MM.1S (cell line): Measurements from ENCODE around the gene TOPAZ1.

Source experiments
- DNase-seq: peaks from one replicate; pipeline ENCODE4 v3.0.0-alpha.2; 2015
- H2AFZ ChIP-seq: fragments of 300-600 bp; sonication (generic); 2 replicates; pipeline ENCODE4 v1.6.0; 2016; ENCODE audit warnings: antibody characterized with exemption, low read length
- H3F3A ChIP-seq: fragments of 300-600 bp; sonication (generic); 2 replicates; pipeline ENCODE4 v1.6.1; 2016; ENCODE audit warnings: mild to moderate bottlenecking, antibody characterized with exemption, low read length, moderate library complexity, mixed read lengths; ENCODE audit not compliant: insufficient read depth
- H3K27ac ChIP-seq: fragments of 300-600 bp; sonication (generic); 2 replicates; pipeline ENCODE4 v1.5.1; 2016; ENCODE audit warnings: mild to moderate bottlenecking, low read length
- H3K27me3 ChIP-seq: fragments of 300-600 bp; sonication (generic); replicated peaks from 2 replicates; pipeline ENCODE4 v1.6.0; 2016; ENCODE audit warnings: low read length; ENCODE audit not compliant: insufficient read depth
- H3K36me3 ChIP-seq: fragments of 300-600 bp; sonication (generic); replicated peaks from 2 replicates; pipeline ENCODE4 v1.6.1; 2016; ENCODE audit warnings: mild to moderate bottlenecking, low read length, mixed read lengths; ENCODE audit not compliant: insufficient read depth
- H3K4me1 ChIP-seq: fragments of 300-600 bp; sonication (generic); 2 replicates; pipeline ENCODE4 v1.6.1; 2016; ENCODE audit warnings: low read length, mixed read lengths
- H3K4me2 ChIP-seq: fragments of 300-600 bp; sonication (generic); 2 replicates; pipeline ENCODE4 v1.6.0; 2016; ENCODE audit warnings: low read depth, low read length
- H3K4me3 ChIP-seq: fragments of 300-600 bp; sonication (generic); 2 replicates; pipeline ENCODE4 v1.5.1; 2016; ENCODE audit warnings: low read length, mixed read lengths
- H3K79me2 ChIP-seq: fragments of 300-600 bp; sonication (generic); 2 replicates; pipeline ENCODE4 v1.6.1; 2016; ENCODE audit warnings: mixed run types, low read length, mixed read lengths
- H3K9ac ChIP-seq: fragments of 300-600 bp; sonication (generic); 2 replicates; pipeline ENCODE4 v1.6.1; 2016; ENCODE audit warnings: low read length, mixed read lengths
- H3K9me2 ChIP-seq: fragments of 300-600 bp; sonication (generic); replicated peaks from 2 replicates; pipeline ENCODE4 v1.6.1; 2016; ENCODE audit warnings: mild to moderate bottlenecking, low read length, mixed read lengths; ENCODE audit not compliant: insufficient read depth
- H3K9me3 ChIP-seq: fragments of 300-600 bp; sonication (generic); replicated peaks from 2 replicates; pipeline ENCODE4 v1.6.1; 2016; ENCODE audit warnings: mild to moderate bottlenecking, low read length, mixed read lengths; ENCODE audit not compliant: insufficient read depth
- H4K20me1 ChIP-seq: fragments of 300-600 bp; sonication (generic); 2 replicates; pipeline ENCODE4 v1.6.1; 2016; ENCODE audit warnings: mild to moderate bottlenecking, low read length, moderate library complexity, mixed read lengths; ENCODE audit not compliant: insufficient read depth
- CTCF ChIP-seq: fragments of 300-600 bp; sonication (generic); IDR thresholded peaks from 2 replicates; pipeline ENCODE4 v1.5.1; 2016; ENCODE audit warnings: antibody characterized with exemption, low read length, mixed read lengths
- EZH2 ChIP-seq: fragments of 300-600 bp; sonication (generic); optimal IDR thresholded peaks from 2 replicates; pipeline ENCODE3; 2017; ENCODE audit warnings: low read depth, mild to moderate bottlenecking, antibody characterized with exemption, low read length, mixed read lengths
- EZH2phosphoT487 ChIP-seq: fragments of 300-600 bp; sonication (generic); IDR thresholded peaks from 2 replicates; pipeline ENCODE4 v1.6.1; 2018; ENCODE audit warnings: antibody characterized with exemption, low read length

TOPAZ1 gene

DNA sequence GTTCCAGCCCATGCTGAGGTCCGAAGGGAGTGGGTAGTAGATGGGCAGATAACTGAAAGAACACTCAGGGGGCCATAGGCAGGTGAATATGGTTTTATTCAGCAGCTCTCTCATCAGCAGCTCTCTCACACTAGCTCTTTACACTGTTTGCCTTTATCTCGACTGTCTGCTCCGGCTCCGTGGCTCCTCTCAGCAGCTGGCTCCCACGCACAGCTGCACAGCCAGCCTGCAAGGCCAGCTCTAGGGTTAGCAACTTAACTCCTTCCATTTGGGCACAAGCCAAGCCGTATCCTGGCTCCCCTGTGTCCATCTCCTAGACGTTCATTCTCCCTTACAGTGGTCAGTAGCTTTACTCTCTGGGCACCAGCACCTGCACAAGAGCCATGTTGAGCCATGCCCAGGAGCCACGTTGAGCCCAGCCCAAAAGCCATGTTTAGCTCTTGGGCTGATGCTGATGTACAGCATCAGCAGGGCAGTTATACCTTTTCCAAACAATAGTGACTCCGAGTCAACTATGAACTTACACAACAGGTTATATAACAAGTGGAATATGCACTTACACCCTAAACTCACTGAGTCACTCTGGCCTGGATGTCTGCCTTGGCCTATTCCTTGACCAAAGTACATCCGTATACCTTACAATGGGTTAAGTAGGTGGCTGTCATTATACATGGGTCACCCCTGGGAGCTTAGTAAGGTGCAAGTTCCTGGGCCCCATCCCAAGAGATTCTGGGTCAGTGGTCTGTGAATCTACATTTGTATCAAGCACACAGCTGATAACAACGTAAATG, 34.6 kb upstream of the TOPAZ1 start:
- peaks cover 16% of the 10 kb centered on the region for H3K4me1 ChIP-seq
- TF ChIP-seq CTCF (no peak), EZH2 (no peak), EZH2phosphoT487 (no peak)
- no peak overlapping the region for H2AFZ ChIP-seq
- H3K36me3 ChIP-seq: no peaks in the 10 kb centered on the region
- H4K20me1 ChIP-seq: no peaks in the 10 kb centered on the region
- peaks cover 7% of the 10 kb centered on the region; the same call in 1 of the 2 replicates for H3F3A ChIP-seq
- no peak for DNase-seq
- no peaks in the 10 kb centered on the region for H3K9me3 ChIP-seq
- no peak overlapping the region for H3K27ac ChIP-seq
- no peak overlapping the region for H3K4me2 ChIP-seq
- no peak overlapping the region for H3K9ac ChIP-seq
- H3K4me3 ChIP-seq: no peak overlapping the region
- H3K27me3 ChIP-seq: no peaks in the 10 kb centered on the region
- H3K9me2 ChIP-seq: no peaks in the 10 kb centered on the region
- no peaks in the 10 kb centered on the region for H3K79me2 ChIP-seq

DNA sequence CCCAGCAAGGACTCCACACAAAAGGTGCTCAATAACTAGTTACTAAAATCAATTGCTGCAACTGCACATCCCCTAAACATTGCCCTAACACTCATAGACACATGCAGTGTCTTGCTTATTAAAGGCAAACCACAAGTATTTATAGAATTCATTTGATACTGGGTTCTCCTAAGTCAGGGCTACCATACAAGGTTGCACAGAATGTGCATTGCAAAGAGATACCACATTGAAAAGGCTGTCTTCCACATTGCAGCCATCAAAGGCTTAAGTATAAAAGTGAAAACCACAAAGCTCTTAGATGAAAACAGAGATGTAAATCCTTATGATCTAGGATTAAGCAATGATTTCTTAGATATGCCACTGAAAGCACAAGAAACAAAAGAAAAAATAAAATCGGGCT, 33.6 kb upstream of the TOPAZ1 start:
- TF ChIP-seq EZH2 (no peak), EZH2phosphoT487 (no peak)
- Histone ChIP-seq H3K9me2 (no peaks in the 10 kb centered on the region), H3K27me3 (no peaks in the 10 kb centered on the region)

GRCh38 chr3:44208568-44208967, 33.1 kb upstream of the TOPAZ1 start:
- H2AFZ ChIP-seq: no peak overlapping the region
- no peaks in the 10 kb centered on the region for H3K27me3 ChIP-seq
- no peaks in the 10 kb centered on the region for H4K20me1 ChIP-seq
- no peak for TF ChIP-seq EZH2
- TF ChIP-seq EZH2phosphoT487: no peak
- TF ChIP-seq CTCF: no peak
- H3K4me1 ChIP-seq: peaks cover 16% of the 10 kb centered on the region
- no peaks in the 10 kb centered on the region for H3K9me2 ChIP-seq
- no peaks in the 10 kb centered on the region for H3K36me3 ChIP-seq
- no peak overlapping the region for H3K27ac ChIP-seq
- no peak overlapping the region for H3K4me3 ChIP-seq
- no peak for DNase-seq
- no peak overlapping the region for H3K9ac ChIP-seq
- H3K9me3 ChIP-seq: no peaks in the 10 kb centered on the region
- no peaks in the 10 kb centered on the region for H3K79me2 ChIP-seq
- peak overlapping the region; percentile 16; the same call in 1 of the 2 replicates for H3K4me2 ChIP-seq
- peaks cover 7% of the 10 kb centered on the region; the same call in 1 of the 2 replicates for H3F3A ChIP-seq

More for the DNA sequence above, 33.6 kb upstream of the TOPAZ1 start:
- DNase-seq: peak; percentile 87
- Histone ChIP-seq H3K79me2 (no peaks in the 10 kb centered on the region), H3K36me3 (no peaks in the 10 kb centered on the region), H3K27ac (no peak overlapping the region; the same call in 1 of the 2 replicates), H3K9me3 (no peaks in the 10 kb centered on the region), H3K4me2 (peak overlapping the region; percentile 16; the same call in 1 of the 2 replicates), H3K4me3 (no peak overlapping the region), H3K9ac (no peak overlapping the region), H2AFZ (no peak overlapping the region), H3K4me1 (peaks cover 16% of the 10 kb centered on the region), H3F3A (peaks cover 7% of the 10 kb centered on the region; the same call in 1 of the 2 replicates), H4K20me1 (no peaks in the 10 kb centered on the region)

GRCh38 chr3:44210967-44211366, 30.7 kb upstream of the TOPAZ1 start:
- Histone ChIP-seq H3K9ac (no peak overlapping the region), H3K9me2 (no peaks in the 10 kb centered on the region), H4K20me1 (no peaks in the 10 kb centered on the region), H3F3A (peaks cover 7% of the 10 kb centered on the region; the same call in 1 of the 2 replicates), H2AFZ (no peak overlapping the region), H3K27me3 (no peaks in the 10 kb centered on the region), H3K79me2 (no peaks in the 10 kb centered on the region), H3K4me2 (no peak overlapping the region), H3K27ac (no peak overlapping the region), H3K36me3 (no peaks in the 10 kb centered on the region), H3K9me3 (no peaks in the 10 kb centered on the region), H3K4me1 (peaks cover 16% of the 10 kb centered on the region), H3K4me3 (no peak overlapping the region)
- TF ChIP-seq EZH2 (no peak), CTCF (no peak), EZH2phosphoT487 (no peak)
- DNase-seq: no peak
